Activated CD4-positive, CD25-positive, alpha-beta regulatory T cell treated with anti-CD3 and anti-CD28 coated beads, Interleukin-2, amount 50 U/mL, for 72 hours (primary cell): ENCODE data around the gene CST9.
"Not testable (repeated sequence)": the region's sequence is repeated elsewhere in the genome, so short reads cannot be mapped to it uniquely, and the experiment has no call there.

Source experiments
- DNase-seq: peaks from one replicate; pipeline ENCODE4 v3.0.0; 2021

The CST9 gene

DNA sequence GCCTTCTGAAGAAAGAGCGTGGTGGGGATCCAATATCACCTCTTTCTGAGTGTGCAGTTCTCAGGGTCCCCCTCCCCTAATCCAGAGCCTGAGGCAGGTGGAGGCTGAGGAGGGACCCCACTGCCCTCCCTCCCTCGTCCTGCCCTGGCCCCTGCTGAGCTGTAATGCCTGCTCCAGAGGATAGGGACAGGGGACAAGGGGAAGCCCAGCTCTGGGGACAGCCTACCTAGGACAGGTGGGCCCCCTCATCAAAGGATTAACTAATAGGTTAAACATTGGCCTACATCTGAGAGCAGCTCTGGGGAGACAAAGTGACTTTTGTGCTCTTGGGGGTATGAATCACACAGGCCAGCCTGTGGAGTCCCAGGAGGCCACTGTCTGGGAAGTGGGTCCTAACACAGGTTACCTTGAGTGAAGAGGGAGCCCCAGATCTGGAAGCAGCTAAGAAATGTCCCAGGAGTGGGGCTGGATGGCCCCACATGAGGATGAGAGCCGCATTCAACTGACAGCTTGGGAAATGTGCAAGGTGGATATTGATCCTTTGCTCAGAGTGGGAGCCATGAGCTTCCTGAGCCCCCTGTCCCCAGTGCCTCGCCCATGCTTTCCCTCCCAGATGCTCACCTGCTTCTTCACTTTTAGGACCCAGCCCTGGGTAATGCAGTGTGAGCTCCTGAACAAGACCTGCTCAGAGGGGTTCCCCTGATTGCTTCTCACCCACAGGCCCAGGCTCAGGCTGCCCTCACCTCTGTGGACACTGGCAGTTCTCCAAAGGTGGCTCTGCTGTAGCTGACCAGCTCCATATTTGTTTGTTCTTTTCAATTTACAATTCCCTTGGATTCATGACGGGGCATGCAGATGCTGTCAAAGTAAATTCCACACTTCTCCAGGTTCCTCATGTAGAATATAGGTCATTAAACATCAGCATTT, 19.6 kb downstream of the CST9 start:
- no peak for DNase-seq

DNA sequence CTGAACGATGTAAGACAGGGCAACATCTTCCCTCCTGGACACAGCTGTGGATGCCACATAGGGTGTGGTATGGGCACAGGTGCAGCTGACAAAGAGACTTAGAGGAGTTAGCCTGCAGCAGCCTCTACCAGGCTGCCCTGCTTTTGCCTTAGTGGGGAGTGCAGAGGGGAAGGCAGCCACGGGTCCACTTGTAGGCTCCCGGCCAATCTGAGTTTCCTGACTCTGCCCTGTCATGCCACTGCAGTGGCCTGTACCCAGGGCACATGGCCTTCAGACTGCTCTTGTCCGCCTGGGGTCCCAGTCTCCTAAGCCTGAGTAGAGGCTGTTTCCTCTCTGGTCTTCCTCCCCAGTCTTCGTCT, 20.3 kb downstream of the CST9 start:
- no peak for DNase-seq

DNA sequence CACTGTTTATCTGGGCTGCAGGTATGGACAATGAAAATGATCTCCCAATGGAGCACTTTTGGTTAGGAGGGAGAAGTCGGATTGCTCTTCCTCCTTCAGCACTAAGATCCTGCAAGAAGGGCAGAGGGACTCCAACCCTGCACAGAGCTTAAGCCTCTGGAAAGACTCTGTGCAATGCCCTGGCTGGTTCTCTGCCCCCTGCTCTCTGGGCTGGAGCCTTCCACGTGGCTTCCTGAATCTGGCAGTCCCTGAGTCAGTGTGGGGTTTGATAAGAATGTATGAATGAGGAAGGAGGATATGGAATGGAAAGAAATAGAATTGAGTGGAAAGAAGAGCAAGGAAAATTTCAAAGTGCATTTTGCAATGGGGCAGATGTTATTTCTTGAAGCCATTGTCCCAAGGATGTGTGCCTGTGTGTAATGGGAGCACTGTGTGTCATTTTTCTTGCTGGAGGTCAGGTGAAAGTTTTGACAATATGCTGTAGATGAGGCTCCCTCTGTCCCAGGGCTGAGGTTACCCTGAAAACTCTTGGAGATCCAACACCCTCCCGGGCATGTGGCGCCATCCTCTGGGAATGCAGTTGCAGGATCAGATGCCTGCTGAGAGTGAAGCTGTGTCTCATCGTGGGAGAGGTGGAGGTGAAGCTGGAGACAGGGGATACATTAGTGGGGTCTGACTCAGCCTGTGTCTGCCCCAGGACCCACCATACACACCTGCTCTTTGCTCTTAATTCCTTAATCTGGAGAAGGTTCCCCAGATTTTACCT, 21.1 kb downstream of the CST9 start:
- no peak for DNase-seq

DNA sequence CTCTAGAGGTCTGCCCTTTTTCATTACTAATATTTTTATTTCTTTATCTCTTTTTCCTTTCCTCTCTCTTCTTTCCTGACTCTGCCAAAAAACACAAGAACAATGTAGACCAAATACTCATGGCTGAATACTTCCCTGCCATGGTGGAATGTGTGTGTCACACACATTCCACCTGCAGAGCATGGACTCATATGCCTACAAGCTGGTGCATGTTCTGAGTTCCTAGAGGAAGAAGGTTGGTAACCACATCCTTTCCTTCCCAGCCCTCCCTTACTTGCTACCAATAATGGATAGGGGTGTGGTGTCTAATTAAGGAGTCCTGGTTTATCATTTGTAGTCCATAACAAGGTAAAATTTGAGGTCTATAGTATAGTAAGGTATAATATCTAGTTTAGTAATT, 22.2 kb downstream of the CST9 start:
- no peak for DNase-seq

DNA sequence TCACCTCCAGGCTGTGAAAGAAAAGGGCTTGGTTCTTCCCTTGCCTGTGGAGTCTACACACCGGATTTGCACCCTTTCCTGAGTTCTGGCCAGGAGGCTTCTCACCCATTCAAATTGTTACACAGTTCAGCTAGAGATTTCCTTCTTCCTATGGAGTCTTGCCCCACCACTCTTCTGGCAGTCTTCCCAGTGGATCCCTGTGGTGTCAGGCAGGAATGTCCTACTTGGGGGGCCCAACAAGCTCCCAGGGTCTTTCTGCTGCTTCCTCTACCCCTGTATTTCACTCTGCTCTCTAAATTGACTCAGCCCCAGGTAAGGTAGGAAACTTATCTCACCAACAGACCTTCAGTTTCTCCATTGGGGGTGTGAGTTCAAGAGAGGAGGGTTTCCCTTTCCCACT, 23.4 kb downstream of the CST9 start:
- DNase-seq: no peak

DNA sequence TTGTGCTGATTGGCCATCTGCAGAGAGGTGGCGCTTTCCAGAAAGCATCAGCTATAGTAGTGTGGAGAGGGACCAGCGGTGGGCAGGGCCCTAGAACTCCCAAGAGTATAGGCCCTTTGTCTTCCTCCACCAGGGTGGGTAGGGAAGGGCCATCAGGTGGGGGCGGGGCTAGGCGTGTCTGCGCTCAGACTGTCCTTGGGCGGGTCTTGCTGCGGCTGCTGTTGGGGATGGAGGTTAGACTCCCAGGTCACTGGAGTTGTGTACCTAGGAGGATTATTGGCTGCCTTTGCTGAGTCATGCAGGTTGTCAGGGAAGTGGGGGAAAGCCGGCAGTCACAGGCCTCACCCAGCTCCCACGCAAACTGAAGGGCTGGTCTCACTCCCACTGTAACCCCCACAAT, 23.9 kb downstream of the CST9 start:
- DNase-seq: not testable (repeated sequence)

DNA sequence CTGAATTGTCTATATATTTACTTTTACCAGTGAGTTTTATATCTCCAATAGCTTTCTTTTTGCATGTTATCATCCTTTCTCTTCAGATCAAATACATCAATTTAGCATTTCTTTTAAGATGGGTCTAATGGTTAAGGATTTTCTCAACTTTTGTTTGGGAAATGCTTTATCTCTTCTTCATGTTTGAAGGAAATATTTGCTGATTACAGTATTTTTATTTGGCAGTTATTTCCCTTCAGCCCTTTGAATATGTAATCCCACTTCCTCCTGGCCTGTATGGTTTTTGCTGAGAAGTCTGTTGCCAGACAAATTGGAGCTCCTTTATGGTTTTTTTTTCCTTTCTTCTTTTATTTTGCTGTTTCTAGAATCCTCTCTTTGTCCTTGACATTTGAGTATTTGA, 30.7 kb downstream of the CST9 start:
- DNase-seq: no peak

DNA sequence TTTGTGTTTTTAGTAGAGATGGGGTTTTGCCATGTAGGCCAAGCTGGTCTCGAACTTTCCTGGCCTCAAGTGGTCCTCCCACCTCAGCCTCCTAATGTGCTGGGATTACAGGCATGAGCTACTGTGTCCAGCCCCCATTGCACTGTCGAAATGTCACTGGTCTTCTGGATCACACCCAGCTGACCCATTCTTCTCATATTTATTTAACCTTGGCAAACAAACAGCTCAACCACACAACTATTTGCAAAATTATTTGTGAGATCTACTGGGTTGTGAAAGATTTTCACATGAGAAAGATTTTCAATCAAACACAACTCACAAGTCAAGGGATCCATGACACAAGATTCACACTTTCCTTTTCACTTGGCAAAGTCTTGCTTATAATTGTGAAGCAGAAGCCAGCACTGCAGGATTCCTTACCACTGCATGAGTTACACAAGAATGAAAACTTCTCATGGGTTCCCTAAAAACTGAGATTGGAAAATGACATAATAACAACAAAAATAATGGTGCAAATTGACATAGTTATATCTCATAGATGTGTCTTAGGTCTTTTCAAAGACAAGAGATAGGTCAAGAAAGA, 35.4 kb downstream of the CST9 start:
- DNase-seq: no peak

DNA sequence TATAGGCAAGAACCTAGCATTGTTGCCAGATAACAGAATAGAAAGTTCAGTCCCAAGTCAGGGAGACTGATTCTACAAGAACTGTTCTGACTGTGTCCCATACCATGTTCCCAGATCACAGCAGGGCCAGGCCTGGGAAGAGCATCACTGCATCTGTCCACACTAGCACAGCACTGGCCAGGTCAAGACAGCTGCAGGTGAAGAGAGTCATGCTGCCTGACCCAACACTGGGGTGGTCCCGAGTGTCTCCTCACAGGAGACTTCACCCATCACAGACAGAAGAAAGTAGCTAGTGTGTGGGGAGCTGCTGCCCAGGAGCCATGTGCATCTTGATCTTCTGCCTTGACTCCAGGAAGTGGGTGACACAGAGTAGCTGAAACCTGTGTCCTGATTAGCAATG, 36.1 kb downstream of the CST9 start:
- no peak for DNase-seq

DNA sequence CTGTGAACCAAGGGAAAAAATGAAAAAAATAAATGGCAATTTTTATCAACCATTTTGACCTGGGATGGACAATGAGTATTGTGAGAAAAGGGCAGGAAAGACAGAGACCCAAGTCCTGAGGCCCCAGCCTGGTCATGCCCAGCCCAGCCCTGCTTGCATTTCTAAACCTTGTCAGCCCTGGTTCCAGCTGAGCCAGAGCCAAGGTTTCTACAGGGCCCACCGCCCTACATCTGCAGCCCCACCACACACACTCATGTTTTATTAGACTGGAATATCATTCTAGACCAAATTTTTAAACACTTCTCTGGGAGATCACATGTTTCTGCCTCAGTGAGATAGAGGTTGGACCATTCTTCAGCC, 36.8 kb downstream of the CST9 start:
- DNase-seq: no peak

DNA sequence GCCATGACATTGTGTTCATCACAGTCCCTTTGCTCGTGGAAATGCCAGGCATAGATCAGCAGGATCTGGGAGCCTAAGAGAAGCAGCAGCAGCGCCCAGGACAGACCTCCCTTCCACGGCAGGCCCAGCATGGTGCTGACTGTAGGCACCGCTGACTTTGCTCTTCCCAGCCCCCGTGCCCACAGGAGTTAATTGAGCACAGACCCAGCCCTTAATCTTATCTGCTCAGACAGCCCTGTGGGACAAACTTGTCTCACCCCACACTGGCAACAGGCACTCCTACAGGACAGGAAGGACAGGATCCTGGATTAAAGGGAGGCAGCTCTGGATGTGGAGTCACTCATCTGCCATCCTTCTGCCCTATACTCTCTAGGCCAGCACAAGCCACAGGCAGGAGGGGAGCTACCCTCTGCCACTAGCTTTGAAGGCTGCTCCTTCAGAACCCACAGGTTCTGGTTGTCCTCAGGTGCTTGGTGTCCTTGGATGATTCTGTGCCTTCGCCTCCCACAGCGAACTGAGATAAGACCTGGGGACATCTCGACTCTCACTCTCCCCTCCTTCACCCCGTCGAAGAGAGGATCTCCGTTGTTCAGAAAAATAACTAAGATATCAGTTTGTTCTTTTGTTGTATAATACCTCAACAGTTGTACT, 37.3 kb downstream of the CST9 start, which contains the start of gene CST9L:
Gene CST9L (minus strand): TSS at position 165 of the 651 bp plus-strand sequence. CDS start 34 bp downstream, at position 131.
- DNase-seq: no peak

DNA sequence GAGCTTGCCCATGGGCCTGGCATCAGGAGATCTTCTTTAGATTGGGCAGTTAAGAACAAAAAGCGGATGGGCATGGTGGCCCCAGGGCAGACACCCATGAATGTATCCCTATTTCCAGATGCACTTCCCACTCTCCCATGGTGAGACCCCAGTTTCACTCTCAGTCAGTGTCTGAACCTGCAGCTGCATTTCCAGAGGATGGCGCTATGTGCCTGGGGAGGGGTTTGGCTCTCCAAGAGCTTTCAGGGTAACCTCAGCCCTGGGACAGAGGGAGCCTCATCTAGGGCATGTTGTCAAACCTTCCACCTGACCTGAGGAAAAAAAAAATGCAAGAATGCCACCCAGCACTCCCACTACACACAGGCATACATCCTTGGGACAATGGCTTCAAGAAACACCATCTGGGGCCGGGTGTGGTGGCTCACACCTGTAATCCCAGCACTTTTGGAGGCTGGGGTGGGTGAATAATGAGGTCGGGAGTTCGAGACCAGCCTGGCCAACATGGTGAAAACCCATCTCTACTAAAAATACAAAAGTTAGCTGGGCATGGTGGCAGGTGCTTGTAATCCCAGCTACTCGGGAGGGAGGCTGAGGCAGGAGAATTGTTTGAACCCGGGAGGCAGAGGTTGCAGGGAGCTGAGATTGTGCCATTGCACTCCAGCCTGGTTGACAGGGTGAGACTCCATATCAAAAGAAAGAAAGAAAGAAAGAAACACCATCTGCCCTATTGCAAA, 39.4 kb downstream of the CST9 start:
- DNase-seq: no peak

DNA sequence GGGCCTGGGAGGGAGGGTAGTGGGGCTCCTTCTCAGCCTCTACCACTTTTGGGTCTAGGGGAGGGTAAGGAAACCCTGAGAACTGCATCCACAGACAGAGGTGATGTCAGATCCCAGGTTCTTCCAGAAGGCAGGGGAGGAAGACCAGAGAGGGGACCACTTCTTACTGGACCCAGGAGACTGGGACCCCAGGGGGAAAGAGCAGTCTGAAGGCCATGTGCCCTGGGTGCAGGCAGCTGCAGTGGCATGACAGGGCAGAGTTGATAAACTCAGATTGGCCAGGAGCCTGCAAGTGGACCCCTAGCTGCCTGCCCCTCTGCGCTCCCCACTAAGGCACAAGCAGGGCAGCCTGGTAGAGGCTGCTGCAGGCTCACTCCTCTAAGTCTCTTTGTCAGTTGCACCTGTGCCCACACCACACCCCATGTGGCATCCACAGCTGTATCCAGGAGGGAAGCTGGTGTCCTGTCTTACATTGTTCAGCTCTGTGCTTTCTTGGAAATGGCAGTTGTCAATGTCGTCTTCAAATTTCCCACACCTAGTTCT, 40.1 kb downstream of the CST9 start:
- no peak for DNase-seq

DNA sequence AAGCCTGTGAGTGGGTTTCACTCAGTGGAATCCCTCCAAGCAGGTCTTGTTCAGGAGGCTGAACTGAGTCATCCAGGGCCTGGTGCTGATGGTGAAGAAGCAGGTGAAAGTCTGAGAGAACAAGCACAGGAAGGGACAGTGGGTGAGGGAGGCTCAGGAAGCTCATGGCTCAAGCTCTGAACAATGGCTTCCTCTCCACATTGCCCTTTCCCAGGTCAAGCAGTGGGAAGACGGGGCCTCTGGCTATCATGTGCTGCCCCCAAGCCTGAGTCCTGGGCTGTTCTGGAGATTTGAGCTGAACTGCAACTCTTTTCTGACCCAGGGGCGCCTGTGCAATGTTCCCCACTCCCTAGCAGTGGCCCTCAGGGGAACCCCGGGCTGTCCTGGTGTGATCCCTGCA, 40.8 kb downstream of the CST9 start:
- DNase-seq: no peak

DNA sequence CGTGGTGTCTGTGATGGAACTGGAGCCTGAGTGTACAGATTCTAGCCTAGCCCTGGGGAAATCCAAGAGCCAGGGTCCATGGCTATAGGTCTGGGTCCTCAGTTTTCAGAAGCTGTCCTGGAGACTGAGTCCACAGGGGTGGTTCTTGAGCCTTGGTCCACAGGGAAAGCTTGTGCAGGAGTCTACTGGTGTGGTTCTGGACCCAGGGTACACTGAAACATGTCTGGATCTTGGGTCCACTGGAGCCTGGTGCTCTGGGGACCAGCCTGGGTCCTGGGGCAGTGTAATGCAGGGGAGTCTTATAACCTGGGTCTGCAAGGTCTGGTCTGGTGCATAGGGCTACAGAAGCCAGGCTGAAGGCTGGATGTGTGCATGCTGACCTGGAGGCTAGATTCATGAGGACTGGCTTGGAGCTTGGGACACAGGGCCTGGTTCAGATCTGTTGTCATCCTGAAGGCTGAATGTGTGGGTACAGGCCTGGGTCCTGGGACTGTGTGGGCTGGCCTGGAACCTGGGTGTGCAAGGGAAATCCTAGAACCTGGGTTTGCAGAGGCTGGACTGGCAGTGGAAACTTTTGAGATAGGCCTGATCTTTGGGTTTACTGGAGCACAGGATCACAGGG, 42.9 kb downstream of the CST9 start:
- DNase-seq: no peak

DNA sequence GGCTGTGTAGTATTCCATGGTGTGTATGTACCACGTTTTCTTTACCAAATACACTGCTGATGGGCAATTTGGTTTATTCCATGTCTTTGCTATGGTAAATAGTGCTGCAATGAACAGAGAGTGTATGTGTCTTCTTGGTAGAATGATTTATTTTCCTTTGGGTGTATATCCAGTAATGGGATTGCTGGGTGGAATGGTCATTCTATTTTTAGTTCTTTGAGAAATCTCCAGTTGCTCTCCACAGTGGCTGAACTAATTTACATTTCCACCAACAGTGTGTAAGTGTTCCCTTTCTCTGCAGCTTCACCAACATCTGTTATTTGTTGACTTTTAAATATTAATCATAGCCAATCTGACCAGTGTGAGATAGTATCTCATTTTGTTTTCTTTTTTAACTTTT, 51.3 kb downstream of the CST9 start:
- no peak for DNase-seq
